Smooth muscle cell (in vitro differentiated cells): ENCODE results near the gene RNF25. TPM values are rescaled to one million over a fixed set of nuclear protein-coding genes. Genes with fewer than 3 reads are reported as not detected.
A peak's percentile ranks its signal among the peaks of the same experiment; 100 is the strongest.
"Not testable (repeated sequence)": the region's sequence is repeated elsewhere in the genome, so short reads cannot be mapped to it uniquely, and the experiment has no call there.

ENCODE experiments used
- DNase-seq: peaks from one replicate; lab custom pipeline; 2025; ENCODE audit not compliant: unreplicated experiment; lab: John Stamatoyannopoulos, UW
- H2AFZ ChIP-seq: fragments of 200-600 bp; sonication (generic); 2 replicates; pipeline ENCODE4 v1.6.0; 2016; ENCODE audit warnings: antibody characterized with exemption, low read depth, mild to moderate bottlenecking
- H3F3A ChIP-seq: fragments of 200-600 bp; sonication (generic); 2 replicates; pipeline ENCODE4 v1.6.0; 2017; ENCODE audit warnings: antibody characterized with exemption, low read depth
- H3K27ac ChIP-seq: fragments of 200-600 bp; sonication (generic); 2 replicates; pipeline ENCODE4 v1.5.1; 2016; ENCODE audit warnings: low read depth, mild to moderate bottlenecking
- H3K27me3 ChIP-seq: fragments of 200-600 bp; sonication (generic); 2 replicates; pipeline ENCODE4 v1.6.1; 2016; ENCODE audit warnings: low read depth, mild to moderate bottlenecking
- H3K36me3 ChIP-seq: fragments of 200-600 bp; sonication (generic); 2 replicates; pipeline ENCODE4 v1.5.1; 2016; ENCODE audit warnings: low read depth
- H3K4me1 ChIP-seq: fragments of 200-600 bp; sonication (generic); 2 replicates; pipeline ENCODE4 v1.5.1; 2016; ENCODE audit warnings: low read depth
- H3K4me2 ChIP-seq: fragments of 200-600 bp; sonication (generic); 2 replicates; pipeline ENCODE4 v1.6.0; 2016; ENCODE audit warnings: mild to moderate bottlenecking
- H3K4me3 ChIP-seq: fragments of 200-600 bp; sonication (generic); 2 replicates; pipeline ENCODE4 v1.5.1; 2016; ENCODE audit warnings: mild to moderate bottlenecking
- H3K79me2 ChIP-seq: fragments of 200-600 bp; sonication (generic); 2 replicates; pipeline ENCODE4 v1.6.0; 2016; ENCODE audit warnings: low read depth, mild to moderate bottlenecking
- H3K9ac ChIP-seq: fragments of 200-600 bp; sonication (generic); 2 replicates; pipeline ENCODE4 v1.6.0; 2016; ENCODE audit warnings: low read depth
- H3K9me3 ChIP-seq: fragments of 200-600 bp; sonication (generic); replicated peaks from 2 replicates; pipeline ENCODE4 v1.5.1; 2016; ENCODE audit warnings: low read depth
- H4K20me1 ChIP-seq: fragments of 200-600 bp; sonication (generic); 2 replicates; pipeline ENCODE4 v1.6.0; 2016; ENCODE audit warnings: low read depth
- CTCF ChIP-seq: fragments of 200-600 bp; sonication (generic); IDR thresholded peaks from 2 replicates; pipeline ENCODE4 v1.5.1; 2017; ENCODE audit warnings: borderline replicate concordance, mild to moderate bottlenecking, antibody characterized with exemption; ENCODE audit not compliant: insufficient read depth, poor library complexity, severe bottlenecking
- WGBS: methylation state at CpG from one replicate; pipeline ENCODE4 v1.1.7; 2016; ENCODE audit warnings: low lambda C conversion rate; 5-methylcytosine and 5-hydroxymethylcytosine counted together
- polyA plus RNA-seq: library from polyadenylated mRNA; unstranded; fragments of >200 nt; fragmentation: Nextera tagmentation; extraction: Ambion mirVana; gene quantifications from 2 replicates; pipeline ENCODE4 v1.2.1, GENCODE V29; 2016
- total RNA-seq: library from RNA; depleted of rRNA; stranded (reverse); fragments of >200 nt; gene quantifications from 2 replicates; pipeline ENCODE4 v1.2.3, GENCODE V29; 2014

Gene RNF25
- total and polyA plus RNA-seq, 2 experiments from 2014 or later: 33.5 to 43.1 TPM

- Histone ChIP-seq H3K36me3 (peaks cover 4% of the 10 kb centered on the region), H3K9ac (no peak overlapping the region), H3K27ac (no peak overlapping the region), H3K4me1 (peaks cover 8% of the 10 kb centered on the region), H3K9me3 (no peaks in the 10 kb centered on the region), H2AFZ (no peak overlapping the region), H3F3A (no peaks in the 10 kb centered on the region), H3K27me3 (no peaks in the 10 kb centered on the region), H3K4me2 (no peak overlapping the region), H3K79me2 (no peaks in the 10 kb centered on the region), H3K4me3 (no peak overlapping the region), H4K20me1 (no peaks in the 10 kb centered on the region)
- DNase-seq: no peak
- no peak for TF ChIP-seq CTCF
- 95% methylated on average over 3 of the region's 3 CpGs for WGBS
Measured at GRCh38 chr2:218694405-218695145, 22.8 kb upstream of the RNF25 start.

DNA sequence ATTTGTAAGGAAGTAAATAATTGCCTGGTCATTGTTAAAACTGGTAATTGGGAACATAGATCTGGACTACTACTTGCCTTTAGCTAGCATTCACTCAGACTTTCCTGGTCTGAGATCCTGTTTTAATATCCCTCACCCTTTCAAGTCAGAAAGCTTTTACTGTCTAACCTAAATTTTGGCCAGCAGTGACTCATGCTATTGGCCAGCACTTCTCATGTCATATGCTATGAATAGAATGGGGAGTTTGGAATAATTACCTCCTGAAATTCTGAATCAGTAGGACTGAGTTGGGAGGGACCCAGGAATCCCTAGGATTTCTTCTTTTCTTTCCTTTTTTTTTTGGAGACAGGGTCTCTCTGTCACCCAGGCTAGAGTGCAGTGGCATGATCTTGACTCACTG is 19.4 kb upstream of the RNF25 start:
- Histone ChIP-seq H3K9ac (no peak overlapping the region), H3K79me2 (no peaks in the 10 kb centered on the region), H3K27me3 (no peaks in the 10 kb centered on the region), H3K4me2 (no peak overlapping the region), H3K36me3 (peaks cover 4% of the 10 kb centered on the region), H3F3A (no peaks in the 10 kb centered on the region), H3K9me3 (no peaks in the 10 kb centered on the region), H2AFZ (no peak overlapping the region), H3K27ac (no peak overlapping the region), H3K4me3 (no peak overlapping the region), H3K4me1 (peaks cover 8% of the 10 kb centered on the region), H4K20me1 (peaks cover 3% of the 10 kb centered on the region)
- no peak for TF ChIP-seq CTCF
- no peak for DNase-seq

GRCh38 chr2:218687400-218688060 is 15.7 kb upstream of the RNF25 start:
- not testable (repeated sequence) for H3K27me3 ChIP-seq, H4K20me1 ChIP-seq, H3K79me2 ChIP-seq, H3K36me3 ChIP-seq, H3K9me3 ChIP-seq, H3K4me3 ChIP-seq, H3K9ac ChIP-seq, H2AFZ ChIP-seq, H3K4me2 ChIP-seq, H3K4me1 ChIP-seq, H3F3A ChIP-seq, H3K27ac ChIP-seq, DNase-seq
- TF ChIP-seq CTCF: peak; percentile 68
- WGBS: 29% methylated on average over 5 of the region's 5 CpGs
